GM12801 (cell line): ENCODE measurements around the gene GJB1.

Source experiments
- TF ChIP-seq, protein P1 (sequence below): IDR thresholded peaks from one replicate; pipeline ENCODE4 v1.5.1; 2011; ENCODE audit warnings: control low read depth; ENCODE audit not compliant: insufficient read length; ENCODE audit errors: extremely low read depth

The GJB1 gene

DNA sequence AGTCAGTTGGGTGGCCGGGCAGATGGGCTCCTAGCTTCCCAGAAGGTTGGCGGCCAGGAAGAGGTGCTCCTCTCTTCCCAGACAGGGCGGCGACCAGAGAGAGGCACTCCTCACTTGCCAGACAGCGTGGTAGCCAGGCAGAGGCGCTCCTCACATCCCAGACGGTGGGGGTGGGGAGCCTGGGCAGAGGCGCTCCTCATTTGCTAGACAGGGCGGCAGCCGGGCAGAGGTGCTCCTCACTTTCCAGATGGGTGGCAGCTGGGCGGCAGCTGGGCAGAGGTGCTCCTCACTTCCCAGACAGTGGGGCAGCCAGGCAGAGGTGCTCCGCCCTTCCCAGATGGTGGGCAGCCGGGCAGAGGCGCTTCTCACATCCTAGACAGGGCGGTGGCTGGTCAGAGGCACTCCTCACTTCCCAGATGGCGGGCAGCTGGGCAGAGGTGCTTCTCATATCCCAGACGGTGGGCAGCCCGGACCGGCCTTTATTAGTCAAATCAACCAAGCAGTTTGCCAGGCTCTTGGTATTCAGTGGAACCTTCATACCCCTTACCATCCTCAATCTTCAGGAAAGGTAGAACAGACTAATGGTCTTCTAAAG is 46.9 kb downstream of the GJB1 start:
- TF ChIP-seq, protein P1, sequence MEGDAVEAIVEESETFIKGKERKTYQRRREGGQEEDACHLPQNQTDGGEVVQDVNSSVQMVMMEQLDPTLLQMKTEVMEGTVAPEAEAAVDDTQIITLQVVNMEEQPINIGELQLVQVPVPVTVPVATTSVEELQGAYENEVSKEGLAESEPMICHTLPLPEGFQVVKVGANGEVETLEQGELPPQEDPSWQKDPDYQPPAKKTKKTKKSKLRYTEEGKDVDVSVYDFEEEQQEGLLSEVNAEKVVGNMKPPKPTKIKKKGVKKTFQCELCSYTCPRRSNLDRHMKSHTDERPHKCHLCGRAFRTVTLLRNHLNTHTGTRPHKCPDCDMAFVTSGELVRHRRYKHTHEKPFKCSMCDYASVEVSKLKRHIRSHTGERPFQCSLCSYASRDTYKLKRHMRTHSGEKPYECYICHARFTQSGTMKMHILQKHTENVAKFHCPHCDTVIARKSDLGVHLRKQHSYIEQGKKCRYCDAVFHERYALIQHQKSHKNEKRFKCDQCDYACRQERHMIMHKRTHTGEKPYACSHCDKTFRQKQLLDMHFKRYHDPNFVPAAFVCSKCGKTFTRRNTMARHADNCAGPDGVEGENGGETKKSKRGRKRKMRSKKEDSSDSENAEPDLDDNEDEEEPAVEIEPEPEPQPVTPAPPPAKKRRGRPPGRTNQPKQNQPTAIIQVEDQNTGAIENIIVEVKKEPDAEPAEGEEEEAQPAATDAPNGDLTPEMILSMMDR: no peak
